Body of pancreas (tissue), 4 donors: Measurements from ENCODE around the gene RFTN1. TPM values are rescaled to one million over a fixed set of nuclear protein-coding genes. Genes with fewer than 3 reads are reported as not detected.

Experiments used
- ATAC-seq: fragments of 150-250 bp; one replicate; pipeline ENCODE4 v1.9.1; 2016
- DNase-seq, 4 donors: peaks; one replicate each; pipeline ENCODE4 v3.0.0-alpha.2; 2019
- H3K27ac ChIP-seq, 4 donors: fragments of 200-600 bp; sonication (generic); 1 replicate in 3 of 4; 2 replicates in 1 of 4; pipeline versions ENCODE4 v1.5.1 to v1.6.1; 2016 to 2019; ENCODE audit warnings: mild to moderate bottlenecking in 1 of 4, mixed read lengths in 1 of 4, moderate library complexity in 1 of 4
- H3K27me3 ChIP-seq, 2 donors: fragments of 200-600 bp; sonication (generic); one replicate each; pipeline ENCODE4 v1.6.0; 2016; ENCODE audit warnings: mild to moderate bottlenecking in 1 of 2
- H3K36me3 ChIP-seq, 2 donors: fragments of 200-600 bp; sonication (generic); replicated peaks in 1 of 2; 2 replicates each; pipeline ENCODE4 v1.5.1; 2016; ENCODE audit warnings: low read depth in 2 of 2; ENCODE audit not compliant: insufficient read depth in 1 of 2
- H3K4me1 ChIP-seq: fragments of 200-600 bp; sonication (generic); one replicate; pipeline ENCODE4 v1.6.0; 2016
- H3K4me3 ChIP-seq, 2 donors: fragments of 200-600 bp; sonication (generic); 1 replicate in 1 of 2; 2 replicates in 1 of 2; pipeline ENCODE4 v1.5.1; 2016 to 2019
- H3K9me3 ChIP-seq, 3 donors: fragments of 200-600 bp; sonication (generic); 1 replicate in 2 of 3; 2 replicates in 1 of 3; pipeline ENCODE4 v1.5.1; 2016
- CTCF ChIP-seq, 7 experiments: fragments of 450-650 bp in 4 of 7; fragments of 200-600 bp in 3 of 7; sonication (generic) in 3 of 7; IDR thresholded peaks; one replicate each; pipeline ENCODE4 v1.5.1; 2016 to 2019; ENCODE audit warnings: antibody characterized with exemption in 7 of 7
- POLR2A ChIP-seq, 3 donors: fragments of 450-650 bp; IDR thresholded peaks; one replicate each; pipeline ENCODE4 v1.6.1; 2016; ENCODE audit warnings: antibody characterized with exemption in 3 of 3, mild to moderate bottlenecking in 2 of 3
- WGBS, 2 donors: methylation state at CpG; one replicate each; pipeline ENCODE4 v1.1.5; 2017; 5-methylcytosine and 5-hydroxymethylcytosine counted together
- intact Hi-C: fragments of 100-400 bp; cut with DNase I; formaldehyde crosslinking; loops from one replicate; pipeline ENCODE4 v1.15.1; 2023
- total RNA-seq, 2 donors: library from RNA; depleted of rRNA; stranded (reverse); fragments of >200 nt; gene quantifications; one replicate each; pipeline ENCODE4 v1.1.0, GENCODE V29; 2016

Gene RFTN1
- total RNA-seq, 2 donors from 2014 or later, result 6.5 to 28.0 TPM

- WGBS, 2 donors, result 71 to 73% methylated on average over 7 to 8 of the region's 8 CpGs
- Histone ChIP-seq H3K27me3 (no peaks in the 10 kb centered on the region), H3K27ac (no peak overlapping the region), H3K4me1 (no peaks in the 10 kb centered on the region), H3K9me3 (no peaks in the 10 kb centered on the region), H3K36me3 (no peaks in the 10 kb centered on the region), H3K4me3 (no peak overlapping the region)
- intact Hi-C loops, result no loop called here
- ATAC-seq (no peak), DNase-seq (no peak)
- TF ChIP-seq CTCF (IDR thresholded peaks at IDR 0.05) (no peak), POLR2A (IDR thresholded peaks at IDR 0.05) (no peak)
Observed at GRCh38 chr3:16472593-16472992, 40.9 kb downstream of the RFTN1 start.

- no peaks in the 10 kb centered on the region for H3K27me3 ChIP-seq
- no peaks in the 10 kb centered on the region for H3K4me1 ChIP-seq
- H3K9me3 ChIP-seq, result no peaks in the 10 kb centered on the region
- H3K4me3 ChIP-seq, result no peak overlapping the region
- no peak overlapping the region for H3K27ac ChIP-seq
- intact Hi-C loops, result no loop called here
- TF ChIP-seq CTCF (IDR thresholded peaks at IDR 0.05), result no peak
- no peak for TF ChIP-seq POLR2A (IDR thresholded peaks at IDR 0.05)
- no peak for DNase-seq
- H3K36me3 ChIP-seq, result no peaks in the 10 kb centered on the region
- no peak for ATAC-seq
- 74 to 75% methylated on average over 3 of the region's 3 CpGs for WGBS, 2 donors
Observed at GRCh38 chr3:16471897-16472296, 41.6 kb downstream of the RFTN1 start.

GRCh38 chr3:16470590-16470989, 42.9 kb downstream of the RFTN1 start:
- no peak overlapping the region for H3K27ac ChIP-seq
- WGBS, 2 donors, result 88 to 93% methylated on average over 1 of the region's 1 CpG
- H3K36me3 ChIP-seq, result no peaks in the 10 kb centered on the region
- ATAC-seq (no peak), DNase-seq (no peak)
- intact Hi-C loops, result no loop called here
- TF ChIP-seq POLR2A (IDR thresholded peaks at IDR 0.05), result no peak
- H3K4me1 ChIP-seq, result no peaks in the 10 kb centered on the region
- no peaks in the 10 kb centered on the region for H3K27me3 ChIP-seq
- H3K9me3 ChIP-seq, result no peaks in the 10 kb centered on the region
- no peak overlapping the region for H3K4me3 ChIP-seq

- 42 to 51% methylated on average over 10 of the region's 10 CpGs for WGBS, 2 donors
- ATAC-seq, result no peak
Observed at GRCh38 chr3:16468336-16469098, 45.0 kb downstream of the RFTN1 start.

GRCh38 chr3:16468002-16468335, 45.5 kb downstream of the RFTN1 start:
- no peaks in the 10 kb centered on the region for H3K36me3 ChIP-seq
- no peak overlapping the region for H3K27ac ChIP-seq
- no peaks in the 10 kb centered on the region for H3K27me3 ChIP-seq
- no peak for ATAC-seq
- 13 to 21% methylated on average over 6 of the region's 6 CpGs for WGBS, 2 donors
- no peak overlapping the region for H3K4me3 ChIP-seq
- no peaks in the 10 kb centered on the region for H3K4me1 ChIP-seq
- intact Hi-C loops, result no loop called here
- TF ChIP-seq CTCF (IDR thresholded peaks at IDR 0.05), result no peak
- TF ChIP-seq POLR2A (IDR thresholded peaks at IDR 0.05), result no peak
- no peak for DNase-seq
- H3K9me3 ChIP-seq, result no peaks in the 10 kb centered on the region

More at GRCh38 chr3:16468336-16469098, 45.0 kb downstream of the RFTN1 start:
- no peaks in the 10 kb centered on the region for H3K36me3 ChIP-seq
- H3K4me3 ChIP-seq, result no peak overlapping the region
- DNase-seq, result no peak
- no peak overlapping the region for H3K27ac ChIP-seq
- TF ChIP-seq CTCF (IDR thresholded peaks at IDR 0.05), result no peak
- no peak for TF ChIP-seq POLR2A (IDR thresholded peaks at IDR 0.05)
- no peaks in the 10 kb centered on the region for H3K4me1 ChIP-seq
- no peaks in the 10 kb centered on the region for H3K9me3 ChIP-seq
- H3K27me3 ChIP-seq, result no peaks in the 10 kb centered on the region
- intact Hi-C loops, result no loop called here
